ENCODE measurements around the gene TSPAN18. TPM values are rescaled to one million over a fixed set of nuclear protein-coding genes. Genes with fewer than 3 reads are reported as not detected.

The TSPAN18 gene
- total and polyA plus RNA-seq, 2 of the 4 experiments (the other 2 are of a cell fraction): 0.36 to 1.1 TPM

- no peak for TF ChIP-seq RFX5 (IDR thresholded peaks at IDR 0.05; ENCODE audit: low read depth, low read length)
Observed at GRCh38 chr11:44912270-44912987, 185.7 kb downstream of the TSPAN18 start (continued).

GRCh38 chr11:44913502-44913901 is 186.7 kb downstream of the TSPAN18 start:
- Histone ChIP-seq H2BK120ac (ENCODE audit: low read depth, low read length) (no peak overlapping the region), H3K27me3 (ENCODE audit: control insufficient read depth, insufficient read depth, low read length) (peaks cover 11% of the 10 kb centered on the region), H4K91ac (ENCODE audit: insufficient read depth, low read depth, low read length) (no peak overlapping the region), H3K14ac (replicated peaks; ENCODE audit: low read depth, low read length) (no peak overlapping the region), H3K4me2 (ENCODE audit: low read depth, low read length) (no peak overlapping the region), H4K8ac (ENCODE audit: low read depth in 2 of 2, low read length in 2 of 2) (no peak overlapping the region), H3K56ac (ENCODE audit: extremely low read depth, insufficient read depth, low read length) (no peak overlapping the region), H3K18ac (ENCODE audit: low read depth, low read length) (no peak overlapping the region), H3K9ac (ENCODE audit: low read depth, low read length) (no peak overlapping the region), H3K9me1 (ENCODE audit: insufficient read depth, low read length) (no peaks in the 10 kb centered on the region), H3K27ac (ENCODE audit: insufficient read depth, low read length) (no peak overlapping the region), H2AFZ (replicated peaks; ENCODE audit: low read length, poor library complexity) (no peak overlapping the region), H4K20me1 (ENCODE audit: insufficient read depth, low read length) (no peaks in the 10 kb centered on the region), H3K23ac (ENCODE audit: low read depth, low read length) (no peak overlapping the region), H2BK15ac (ENCODE audit: low read depth, low read length) (no peak overlapping the region), H3K79me1 (ENCODE audit: low read depth in 1 of 2, low read length in 2 of 2) (no peaks in the 10 kb centered on the region), H3K4me1 (ENCODE audit: control insufficient read depth, insufficient read depth, low read length) (peaks cover 1% of the 10 kb centered on the region; the same call in 1 of the 2 replicates), H2AK9ac (replicated peaks; ENCODE audit: low read depth, low read length, poor library complexity) (no peak overlapping the region), H3K9me3 (ENCODE audit: control insufficient read depth, insufficient read depth, low read length) (no peaks in the 10 kb centered on the region), H2BK20ac (ENCODE audit: low read depth, low read length) (no peak overlapping the region), H3K4me3 (ENCODE audit: insufficient read depth, low read depth, low read length) (no peak overlapping the region), H2BK5ac (ENCODE audit: low read depth, low read length, poor library complexity, severe bottlenecking) (no peak overlapping the region), H3K36me3 (ENCODE audit: control insufficient read depth, insufficient read depth, low read length) (no peaks in the 10 kb centered on the region), H4K5ac (ENCODE audit: low read depth, low read length) (no peak overlapping the region), H3K4ac (ENCODE audit: low read depth, low read length) (no peak overlapping the region), H2AK5ac (ENCODE audit: low read depth, low read length) (no peak overlapping the region)
- dilution Hi-C loops (cut with HindIII; ENCODE audit: low sequenced_read_pairs, unreplicated experiment) (no loop called here), intact Hi-C loops (cut with micrococcal nuclease) (loop anchor here (5.0 kb wide), 1 partner anchor 186 kb away; the partner anchor contains the start of gene TSPAN18), in situ Hi-C loops (cut with MboI; ENCODE audit: low sequenced_read_pairs) (loop anchor here (25.0 kb wide), 1 partner anchor 801 kb away; no protein-coding TSS in a partner anchor)
- BruUV-seq (replicated peaks): no TSS peak
- ATAC-seq (ENCODE audit: low read depth) (no peak), DNase-seq (no peak)
- POLR2A ChIA-PET (ENCODE audit: unreplicated experiment): no interaction called here
- CTCF ChIA-PET: interaction anchor here (0.6 kb wide), 1 partner anchor 12 kb away, joined by 3 read pairs; no protein-coding TSS in a partner anchor
- TF ChIP-seq NFE2L2 (IDR thresholded peaks at IDR 0.05; ENCODE audit: low read depth, low read length) (no peak), POLR2A (IDR thresholded peaks at IDR 0.05; ENCODE audit: low read depth, low read length) (no peak), FOS (IDR thresholded peaks at IDR 0.05; ENCODE audit: low read depth, low read length) (no peak)

Data from IMR-90 (cell line).